IgD-negative memory B cell (primary cell): Measurements from ENCODE around the gene NXN. TPM values are rescaled to one million over a fixed set of nuclear protein-coding genes. Genes with fewer than 3 reads are reported as not detected.

ENCODE experiments used
- H3K27ac Mint-ChIP-seq, 3 donors: one replicate each; pipeline ENCODE4 v1.8.0; 2020 to 2022; ENCODE audit warnings: mild to moderate bottlenecking in 3 of 3, mixed read lengths in 3 of 3, moderate library complexity in 1 of 3
- H3K27me3 Mint-ChIP-seq: one replicate; pipeline ENCODE4 v1.8.0; 2021; ENCODE audit warnings: mixed read lengths
- H3K36me3 Mint-ChIP-seq: one replicate; pipeline ENCODE4 v1.8.0; 2020; ENCODE audit warnings: mild to moderate bottlenecking, mixed read lengths
- H3K4me1 Mint-ChIP-seq, 3 donors: one replicate each; pipeline ENCODE4 v1.8.0; 2020 to 2022; ENCODE audit warnings: mixed read lengths in 3 of 3, mild to moderate bottlenecking in 1 of 3
- H3K4me3 Mint-ChIP-seq, 4 donors: one replicate each; pipeline ENCODE4 v1.8.0; 2020 to 2022; ENCODE audit warnings: mild to moderate bottlenecking in 4 of 4, mixed read lengths in 4 of 4, moderate library complexity in 3 of 4
- H3K9me3 Mint-ChIP-seq, 3 donors: one replicate each; pipeline ENCODE4 v1.8.0; 2020 to 2021; ENCODE audit warnings: mixed read lengths in 3 of 3, mild to moderate bottlenecking in 1 of 3
- polyA plus RNA-seq: library from polyadenylated mRNA; unstranded; fragments of 300-500 nt; fragmentation: Illumina TruSeq; gene quantifications from one replicate; pipeline ENCODE4 v1.2.3, GENCODE V29; 2021

NXN gene
- polyA plus RNA-seq, 1 donor from 2014 or later = 0.18 TPM

GRCh38 chr17:804541-805435, 174.8 kb downstream of the NXN start:
- peaks cover 4% of the 10 kb centered on the region for H3K27me3 Mint-ChIP-seq
- H3K4me3 Mint-ChIP-seq = no peak overlapping the region
- peaks cover 0 to 1% (median 0%) of the 10 kb centered on the region in 3 donors for H3K4me1 Mint-ChIP-seq
- no peaks in the 10 kb centered on the region for H3K36me3 Mint-ChIP-seq
- no peaks in the 10 kb centered on the region for H3K9me3 Mint-ChIP-seq
- H3K27ac Mint-ChIP-seq = no peak overlapping the region

- H3K9me3 Mint-ChIP-seq = no peaks in the 10 kb centered on the region
- no peak overlapping the region for H3K4me3 Mint-ChIP-seq
- H3K4me1 Mint-ChIP-seq = peaks cover 0 to 1% (median 0%) of the 10 kb centered on the region in 3 donors
- H3K27me3 Mint-ChIP-seq = peaks cover 2% of the 10 kb centered on the region
- no peaks in the 10 kb centered on the region for H3K36me3 Mint-ChIP-seq
- H3K27ac Mint-ChIP-seq = no peak overlapping the region
These were observed 176.4 kb downstream of the NXN start for GRCh38 chr17:802901-803881.

- H3K27me3 Mint-ChIP-seq = peaks cover 1% of the 10 kb centered on the region
- no peak overlapping the region for H3K27ac Mint-ChIP-seq
- no peak overlapping the region for H3K4me3 Mint-ChIP-seq
- H3K4me1 Mint-ChIP-seq = peaks cover 0 to 1% (median 0%) of the 10 kb centered on the region in 3 donors
- H3K36me3 Mint-ChIP-seq = no peaks in the 10 kb centered on the region
- no peaks in the 10 kb centered on the region for H3K9me3 Mint-ChIP-seq
These were observed 177.1 kb downstream of the NXN start for GRCh38 chr17:802481-802880.

GRCh38 chr17:801660-802059, 177.9 kb downstream of the NXN start:
- Mint-ChIP-seq H3K36me3 (no peaks in the 10 kb centered on the region), H3K27ac (peak overlapping the region in 1 of 3 donors; percentile 50), H3K27me3 (no peaks in the 10 kb centered on the region), H3K9me3 (no peaks in the 10 kb centered on the region), H3K4me3 (no peak overlapping the region), H3K4me1 (peaks cover 0 to 1% (median 0%) of the 10 kb centered on the region in 3 donors)

- no peaks in the 10 kb centered on the region for H3K27me3 Mint-ChIP-seq
- H3K27ac Mint-ChIP-seq = no peak overlapping the region
- H3K4me1 Mint-ChIP-seq = peaks cover 0 to 1% (median 0%) of the 10 kb centered on the region in 3 donors
- no peaks in the 10 kb centered on the region for H3K9me3 Mint-ChIP-seq
- H3K4me3 Mint-ChIP-seq = no peak overlapping the region
- H3K36me3 Mint-ChIP-seq = no peaks in the 10 kb centered on the region
These were observed 178.9 kb downstream of the NXN start for GRCh38 chr17:800446-801242.

- H3K4me1 Mint-ChIP-seq = peaks cover 5 to 7% (median 6%) of the 10 kb centered on the region in 3 donors
- no peaks in the 10 kb centered on the region for H3K27me3 Mint-ChIP-seq
- no peaks in the 10 kb centered on the region for H3K9me3 Mint-ChIP-seq
- no peak overlapping the region for H3K4me3 Mint-ChIP-seq
- H3K36me3 Mint-ChIP-seq = no peaks in the 10 kb centered on the region
- no peak overlapping the region for H3K27ac Mint-ChIP-seq
These were observed 180.3 kb downstream of the NXN start for GRCh38 chr17:799261-799660.

- no peaks in the 10 kb centered on the region for H3K9me3 Mint-ChIP-seq
- H3K4me1 Mint-ChIP-seq = peaks cover 6 to 7% (median 6%) of the 10 kb centered on the region in 3 donors
- no peaks in the 10 kb centered on the region for H3K36me3 Mint-ChIP-seq
- H3K27me3 Mint-ChIP-seq = no peaks in the 10 kb centered on the region
- no peak overlapping the region for H3K4me3 Mint-ChIP-seq
- no peak overlapping the region for H3K27ac Mint-ChIP-seq
These were observed 181.3 kb downstream of the NXN start for GRCh38 chr17:798246-798645.

- no peaks in the 10 kb centered on the region for H3K9me3 Mint-ChIP-seq
- H3K4me1 Mint-ChIP-seq = peaks cover 6 to 7% (median 6%) of the 10 kb centered on the region in 3 donors
- no peak overlapping the region for H3K4me3 Mint-ChIP-seq
- H3K36me3 Mint-ChIP-seq = no peaks in the 10 kb centered on the region
- H3K27ac Mint-ChIP-seq = peak overlapping the region in 1 of 3 donors; percentile 35
- no peaks in the 10 kb centered on the region for H3K27me3 Mint-ChIP-seq
These were observed 182.2 kb downstream of the NXN start for GRCh38 chr17:797236-797840.

GRCh38 chr17:796609-797008, 183.0 kb downstream of the NXN start:
- no peaks in the 10 kb centered on the region for H3K9me3 Mint-ChIP-seq
- peaks cover under 1% of the 10 kb centered on the region for H3K36me3 Mint-ChIP-seq
- peak overlapping the region in 2 of 3 donors; percentile 8 to 18 for H3K27ac Mint-ChIP-seq
- no peaks in the 10 kb centered on the region for H3K27me3 Mint-ChIP-seq
- H3K4me1 Mint-ChIP-seq = peaks cover 6 to 7% (median 6%) of the 10 kb centered on the region in 3 donors
- no peak overlapping the region for H3K4me3 Mint-ChIP-seq

GRCh38 chr17:795721-796120, 183.9 kb downstream of the NXN start:
- Mint-ChIP-seq H3K9me3 (no peaks in the 10 kb centered on the region), H3K27ac (peak overlapping the region in 1 of 3 donors; percentile 8), H3K36me3 (peaks cover 2% of the 10 kb centered on the region), H3K4me3 (no peak overlapping the region), H3K27me3 (no peaks in the 10 kb centered on the region), H3K4me1 (peaks cover 6 to 9% (median 7%) of the 10 kb centered on the region in 3 donors)

GRCh38 chr17:795276-795675, 184.3 kb downstream of the NXN start:
- Mint-ChIP-seq H3K36me3 (peaks cover 2% of the 10 kb centered on the region), H3K9me3 (no peaks in the 10 kb centered on the region), H3K27me3 (no peaks in the 10 kb centered on the region), H3K4me1 (peaks cover 6 to 9% (median 7%) of the 10 kb centered on the region in 3 donors), H3K27ac (peak overlapping the region in 1 of 3 donors; percentile 71), H3K4me3 (peak overlapping the region in 1 of 4 donors; percentile 76)

GRCh38 chr17:794876-795275, 184.7 kb downstream of the NXN start:
- H3K36me3 Mint-ChIP-seq = peaks cover 2% of the 10 kb centered on the region
- no peaks in the 10 kb centered on the region for H3K27me3 Mint-ChIP-seq
- peak overlapping the region in 1 of 4 donors; percentile 76 for H3K4me3 Mint-ChIP-seq
- peak overlapping the region in 2 of 3 donors; percentile 71 to 73 for H3K27ac Mint-ChIP-seq
- no peaks in the 10 kb centered on the region for H3K9me3 Mint-ChIP-seq
- H3K4me1 Mint-ChIP-seq = peaks cover 6 to 7% (median 7%) of the 10 kb centered on the region in 3 donors

- H3K9me3 Mint-ChIP-seq = no peaks in the 10 kb centered on the region
- H3K4me3 Mint-ChIP-seq = no peak overlapping the region
- peaks cover 6 to 7% (median 7%) of the 10 kb centered on the region in 3 donors for H3K4me1 Mint-ChIP-seq
- peaks cover 2% of the 10 kb centered on the region for H3K36me3 Mint-ChIP-seq
- H3K27me3 Mint-ChIP-seq = no peaks in the 10 kb centered on the region
- peak overlapping the region in 1 of 3 donors; percentile 31 for H3K27ac Mint-ChIP-seq
These were observed 187.3 kb downstream of the NXN start for GRCh38 chr17:792277-792676.

GRCh38 chr17:791829-792228, 187.7 kb downstream of the NXN start:
- peaks cover 7 to 9% (median 9%) of the 10 kb centered on the region in 3 donors for H3K4me1 Mint-ChIP-seq
- H3K27ac Mint-ChIP-seq = no peak overlapping the region
- H3K36me3 Mint-ChIP-seq = peaks cover 2% of the 10 kb centered on the region

More at GRCh38 chr17:791829-792228, 187.7 kb downstream of the NXN start:
- Mint-ChIP-seq H3K9me3 (no peaks in the 10 kb centered on the region), H3K4me3 (no peak overlapping the region), H3K27me3 (no peaks in the 10 kb centered on the region)
